Measurements from ENCODE around the gene BGLAP.

Gene BGLAP

GRCh38 chr1:156228501-156228900 is 13.5 kb upstream of the BGLAP start:
- DNase-seq (ENCODE audit: low read depth): no peak

- no peak for DNase-seq (ENCODE audit: low read depth)
Observed at GRCh38 chr1:156229809-156230472, 12.0 kb upstream of the BGLAP start.

GRCh38 chr1:156230473-156230837 is 11.5 kb upstream of the BGLAP start:
- DNase-seq (ENCODE audit: low read depth): no peak

GRCh38 chr1:156232201-156232894 is 9.6 kb upstream of the BGLAP start:
- DNase-seq (ENCODE audit: low read depth): no peak

- DNase-seq (ENCODE audit: low read depth): peak; percentile 48
Observed at GRCh38 chr1:156233426-156234127, 8.4 kb upstream of the BGLAP start.

GRCh38 chr1:156236164-156236563 is 5.8 kb upstream of the BGLAP start:
- DNase-seq (ENCODE audit: low read depth): no peak

- DNase-seq (ENCODE audit: low read depth): no peak
Observed at GRCh38 chr1:156238248-156238647, 3.7 kb upstream of the BGLAP start.

- peak; percentile 36 for DNase-seq (ENCODE audit: low read depth)
Observed at GRCh38 chr1:156241311-156241811, 623 bp upstream of the BGLAP start.

- no peak for DNase-seq (ENCODE audit: low read depth)
Observed at GRCh38 chr1:156242738-156243137, 754 bp downstream of the BGLAP start.

- DNase-seq (ENCODE audit: low read depth): no peak
Observed at GRCh38 chr1:156244126-156244525, 2.1 kb downstream of the BGLAP start.

- DNase-seq (ENCODE audit: low read depth): no peak
Observed at GRCh38 chr1:156244712-156245111, 2.7 kb downstream of the BGLAP start.

- DNase-seq (ENCODE audit: low read depth): no peak
Observed at GRCh38 chr1:156245451-156246232, 3.7 kb downstream of the BGLAP start.

- no peak for DNase-seq (ENCODE audit: low read depth)
Observed at GRCh38 chr1:156246241-156246780, 4.3 kb downstream of the BGLAP start.

GRCh38 chr1:156246781-156247459 is 4.9 kb downstream of the BGLAP start:
- DNase-seq (ENCODE audit: low read depth): no peak

GRCh38 chr1:156247460-156248322 is 5.7 kb downstream of the BGLAP start, which contains the start of gene PAQR6:
Gene PAQR6, minus strand, starts transcription at chr1:156248056. Its CDS starts 1,325 bp downstream, at chr1:156246731.
- no peak for DNase-seq (ENCODE audit: low read depth)

- no peak for DNase-seq (ENCODE audit: low read depth)
Observed at GRCh38 chr1:156248323-156248683, 6.3 kb downstream of the BGLAP start.

GRCh38 chr1:156249593-156249992 is 7.6 kb downstream of the BGLAP start:
- DNase-seq (ENCODE audit: low read depth): no peak

GRCh38 chr1:156251527-156251926 is 9.5 kb downstream of the BGLAP start:
- no peak for DNase-seq (ENCODE audit: low read depth)

GRCh38 chr1:156253634-156254033 is 11.7 kb downstream of the BGLAP start:
- no peak for DNase-seq (ENCODE audit: low read depth)

- no peak for DNase-seq (ENCODE audit: low read depth)
Observed at GRCh38 chr1:156257711-156258110, 15.7 kb downstream of the BGLAP start.
